ENCODE results near the gene HMCES.

GRCh38 chr3:129318921-129319320 is 40.3 kb downstream of the HMCES start:
- no peak for TF ChIP-seq CTCF (IDR thresholded peaks at IDR 0.05; ENCODE audit: low read depth, low read length)
- TF ChIP-seq EZH2phosphoT487 (IDR thresholded peaks at IDR 0.05; ENCODE audit: low read depth) = no peak
